K562 (cell line): Measurements from ENCODE around the gene PGM3. TPM values are rescaled to one million over a fixed set of nuclear protein-coding genes. Genes with fewer than 3 reads are reported as not detected.

Experiments
- ATF7 ChIP-seq: fragments of 450-650 bp; IDR thresholded peaks from 2 replicates; pipeline ENCODE4 v1.7.1; 2014; ENCODE audit warnings: mild to moderate bottlenecking, moderate library complexity
- BCOR ChIP-seq: fragments of 450-650 bp; IDR thresholded peaks from 2 replicates; pipeline ENCODE4 v1.6.1; 2016
- BRF1 ChIP-seq: IDR thresholded peaks from 3 replicates; pipeline ENCODE4 v1.6.1; 2011; ENCODE audit warnings: borderline replicate concordance, mild to moderate bottlenecking; ENCODE audit not compliant: insufficient read length; ENCODE audit errors: extremely low read depth
- CEBPB ChIP-seq: fragments of 450-650 bp; IDR thresholded peaks from 2 replicates; pipeline ENCODE4 v1.6.1; 2016; ENCODE audit warnings: missing genetic modification characterization, missing compliant biosample characterization
- CREB5 ChIP-seq: fragments of 250-450 bp; sonication (Bioruptor Pico); IDR thresholded peaks from 2 replicates; pipeline ENCODE4 v1.5.0; 2020; ENCODE audit warnings: mild to moderate bottlenecking
- DIDO1 ChIP-seq: fragments of 450-650 bp; IDR thresholded peaks from 2 replicates; pipeline ENCODE4 v1.6.1; 2016; ENCODE audit warnings: low read depth, missing biosample characterization, missing genetic modification characterization
- FOXK1 ChIP-seq: sonication (generic); formaldehyde crosslinking; IDR thresholded peaks from 2 replicates; pipeline ENCODE4 v1.8.0; 2022; ENCODE audit warnings: missing genetic modification reagents, mild to moderate bottlenecking, borderline replicate concordance
- HOXB6 ChIP-seq: fragments of 250-450 bp; sonication (Bioruptor Pico); IDR thresholded peaks from 2 replicates; pipeline ENCODE4 v1.5.1; 2022; ENCODE audit warnings: mild to moderate bottlenecking, borderline replicate concordance
- KLF1 ChIP-seq: fragments of 450-650 bp; IDR thresholded peaks from 2 replicates; pipeline ENCODE4 v1.6.1; 2016; ENCODE audit warnings: missing genetic modification characterization, missing compliant biosample characterization
- L3MBTL2 ChIP-seq: fragments of 450-650 bp; IDR thresholded peaks from 2 replicates; pipeline ENCODE4 v1.6.1; 2016; ENCODE audit warnings: mild to moderate bottlenecking, moderate library complexity
- NR0B1 ChIP-seq: fragments of 450-650 bp; IDR thresholded peaks from one replicate; pipeline ENCODE4 v1.6.1; 2018; ENCODE audit warnings: mild to moderate bottlenecking, moderate library complexity; ENCODE audit not compliant: partially characterized antibody
- OTX1 ChIP-seq: fragments of 450-650 bp; formaldehyde crosslinking; IDR thresholded peaks from 2 replicates; pipeline ENCODE4 v1.4.0; 2022; ENCODE audit warnings: mild to moderate bottlenecking
- PCBP1 ChIP-seq: fragments of 200-400 bp; formaldehyde crosslinking; IDR thresholded peaks from 2 replicates; pipeline ENCODE4 v1.6.1; 2018; ENCODE audit warnings: mild to moderate bottlenecking, low read depth, low read length; ENCODE audit not compliant: poor library complexity, severe bottlenecking
- POLR2H ChIP-seq: IDR thresholded peaks from 2 replicates; pipeline ENCODE4 v1.6.1; 2016; ENCODE audit warnings: missing genetic modification characterization, low read depth, mild to moderate bottlenecking, control low read depth, missing compliant biosample characterization, moderate library complexity
- RB1 ChIP-seq: fragments of 450-650 bp; IDR thresholded peaks from 2 replicates; pipeline ENCODE4 v1.6.1; 2017; ENCODE audit warnings: low read depth, mild to moderate bottlenecking
- RFX7 ChIP-seq: fragments of 250-450 bp; sonication (Bioruptor Pico); IDR thresholded peaks from 2 replicates; pipeline ENCODE4 v1.5.1; 2021; ENCODE audit warnings: mild to moderate bottlenecking
- SP1 ChIP-seq: sonication (generic); formaldehyde crosslinking; IDR thresholded peaks from 2 replicates; pipeline ENCODE4 v1.8.1; 2022; ENCODE audit warnings: mild to moderate bottlenecking, missing genetic modification reagents
- SP2 ChIP-seq: IDR thresholded peaks from 2 replicates; pipeline ENCODE4 v1.6.1; 2011; ENCODE audit warnings: mild to moderate bottlenecking, low read depth, low read length, moderate library complexity; ENCODE audit not compliant: poor library complexity, severe bottlenecking; ENCODE audit errors: extremely low read depth
- SRSF7 ChIP-seq: fragments of 200-400 bp; formaldehyde crosslinking; optimal IDR thresholded peaks from 2 replicates; pipeline ENCODE3; 2017; ENCODE audit warnings: mild to moderate bottlenecking, low read depth, low read length
- TCF3 ChIP-seq: sonication (generic); formaldehyde crosslinking; IDR thresholded peaks from 2 replicates; pipeline ENCODE4 v1.4.0; 2020; ENCODE audit warnings: mild to moderate bottlenecking, missing genetic modification reagents
- TRIM24 ChIP-seq, 2 experiments: fragments of 450-650 bp; IDR thresholded peaks; 2 replicates each; pipeline ENCODE4 v1.6.1; 2016
- ZNF354B ChIP-seq: fragments of 250-450 bp; sonication (Bioruptor Pico); IDR thresholded peaks from 2 replicates; pipeline ENCODE4 v1.4.0; 2020
- polyA plus RNA-seq, 8 experiments: library from polyadenylated mRNA; depleted of rRNA in 4 of 8; stranded (reverse) in 5 of 8; unstranded in 3 of 8; fragments of >200 nt; fragmentation: Nextera tagmentation in 2 of 8; fragmentation: Illumina TruSeq in 1 of 8; extraction: Ambion mirVana in 2 of 8; extraction: Trizol in 1 of 8; gene quantifications; 2 replicates each; pipeline versions ENCODE4 v1.2.1 to v1.2.3, GENCODE V29; 2011 to 2014; ENCODE audit warnings: inconsistent platforms in 1 of 8, missing spikeins in 1 of 8
- total RNA-seq, 7 experiments: library from RNA; depleted of rRNA in 6 of 7; stranded (reverse); fragments of >200 nt in 6 of 7; fragmentation: Illumina TruSeq in 2 of 7; extraction: Trizol in 2 of 7; gene quantifications; 2 replicates each; pipeline versions ENCODE4 v1.2.1 to v1.2.3, GENCODE V29; 2011 to 2021; ENCODE audit warnings: low replicate concordance in 1 of 7
- TF ChIP-seq, protein P1 (sequence below): sonication (generic); formaldehyde crosslinking; IDR thresholded peaks from 2 replicates; pipeline ENCODE4 v1.8.1; 2023; ENCODE audit warnings: mild to moderate bottlenecking, missing genetic modification reagents
- TF ChIP-seq, protein P2 (sequence below): sonication (generic); formaldehyde crosslinking; IDR thresholded peaks from 2 replicates; pipeline ENCODE4 v1.8.0; 2022; ENCODE audit warnings: mild to moderate bottlenecking, missing genetic modification reagents
- TF ChIP-seq, protein P3 (sequence below): fragments of 250-450 bp; sonication (Bioruptor Pico); IDR thresholded peaks from 2 replicates; pipeline ENCODE4 v1.8.0; 2022; ENCODE audit warnings: moderate library complexity, mild to moderate bottlenecking, inconsistent platforms

The PGM3 gene
- total and polyA plus RNA-seq, 9 of the 15 experiments (the other 6 are each of a cell fraction or from before 2014, with no cell fraction given): 19.1 to 107 (median 50.5) TPM

DNA sequence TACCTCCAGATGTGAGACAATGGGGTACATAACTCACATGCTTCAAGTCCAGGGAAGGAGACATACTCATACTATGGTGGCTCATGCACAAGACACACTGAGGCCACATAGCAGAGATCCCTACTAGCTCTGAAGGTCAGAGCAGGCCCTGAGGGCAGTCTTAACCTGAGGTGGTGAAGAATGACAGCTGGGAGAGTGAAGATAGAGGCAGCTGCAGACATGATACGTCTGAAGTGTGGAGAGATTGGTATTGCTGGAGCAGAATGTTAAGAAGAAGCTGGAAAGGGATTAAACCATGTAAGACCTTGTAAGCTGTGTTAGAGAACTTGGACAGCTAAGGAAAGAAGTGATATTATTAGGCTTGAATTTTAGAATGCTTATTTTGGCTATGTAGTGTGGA is 32.9 kb downstream of the PGM3 start (continued):
- TF ChIP-seq, protein P1, sequence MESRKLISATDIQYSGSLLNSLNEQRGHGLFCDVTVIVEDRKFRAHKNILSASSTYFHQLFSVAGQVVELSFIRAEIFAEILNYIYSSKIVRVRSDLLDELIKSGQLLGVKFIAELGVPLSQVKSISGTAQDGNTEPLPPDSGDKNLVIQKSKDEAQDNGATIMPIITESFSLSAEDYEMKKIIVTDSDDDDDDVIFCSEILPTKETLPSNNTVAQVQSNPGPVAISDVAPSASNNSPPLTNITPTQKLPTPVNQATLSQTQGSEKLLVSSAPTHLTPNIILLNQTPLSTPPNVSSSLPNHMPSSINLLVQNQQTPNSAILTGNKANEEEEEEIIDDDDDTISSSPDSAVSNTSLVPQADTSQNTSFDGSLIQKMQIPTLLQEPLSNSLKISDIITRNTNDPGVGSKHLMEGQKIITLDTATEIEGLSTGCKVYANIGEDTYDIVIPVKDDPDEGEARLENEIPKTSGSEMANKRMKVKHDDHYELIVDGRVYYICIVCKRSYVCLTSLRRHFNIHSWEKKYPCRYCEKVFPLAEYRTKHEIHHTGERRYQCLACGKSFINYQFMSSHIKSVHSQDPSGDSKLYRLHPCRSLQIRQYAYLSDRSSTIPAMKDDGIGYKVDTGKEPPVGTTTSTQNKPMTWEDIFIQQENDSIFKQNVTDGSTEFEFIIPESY: no peak
- TF ChIP-seq RFX7 (no peak), ZNF354B (no peak), L3MBTL2 (no peak), HOXB6 (no peak), FOXK1 (CRISPR knock-in tag) (no peak), BRF1 (no peak), KLF1 (no peak), OTX1 (CRISPR knock-in tag) (no peak), TRIM24 (IDR thresholded peaks at IDR 0.05) (peak; percentile 78 to 79; a peak in 3 of 4 replicates), SP1 (no peak), NR0B1 (no peak), PCBP1 (no peak), CREB5 (no peak), DIDO1 (tag) (no peak), SRSF7 (no peak), POLR2H (tag) (no peak), BCOR (no peak), ATF7 (no peak), SP2 (no peak), RB1 (no peak), TCF3 (CRISPR knock-in tag) (peak; percentile 97), CEBPB (tag) (no peak)
- TF ChIP-seq, protein P2, sequence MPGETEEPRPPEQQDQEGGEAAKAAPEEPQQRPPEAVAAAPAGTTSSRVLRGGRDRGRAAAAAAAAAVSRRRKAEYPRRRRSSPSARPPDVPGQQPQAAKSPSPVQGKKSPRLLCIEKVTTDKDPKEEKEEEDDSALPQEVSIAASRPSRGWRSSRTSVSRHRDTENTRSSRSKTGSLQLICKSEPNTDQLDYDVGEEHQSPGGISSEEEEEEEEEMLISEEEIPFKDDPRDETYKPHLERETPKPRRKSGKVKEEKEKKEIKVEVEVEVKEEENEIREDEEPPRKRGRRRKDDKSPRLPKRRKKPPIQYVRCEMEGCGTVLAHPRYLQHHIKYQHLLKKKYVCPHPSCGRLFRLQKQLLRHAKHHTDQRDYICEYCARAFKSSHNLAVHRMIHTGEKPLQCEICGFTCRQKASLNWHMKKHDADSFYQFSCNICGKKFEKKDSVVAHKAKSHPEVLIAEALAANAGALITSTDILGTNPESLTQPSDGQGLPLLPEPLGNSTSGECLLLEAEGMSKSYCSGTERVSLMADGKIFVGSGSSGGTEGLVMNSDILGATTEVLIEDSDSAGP (CRISPR knock-in tag): no peak
- TF ChIP-seq, protein P3, sequence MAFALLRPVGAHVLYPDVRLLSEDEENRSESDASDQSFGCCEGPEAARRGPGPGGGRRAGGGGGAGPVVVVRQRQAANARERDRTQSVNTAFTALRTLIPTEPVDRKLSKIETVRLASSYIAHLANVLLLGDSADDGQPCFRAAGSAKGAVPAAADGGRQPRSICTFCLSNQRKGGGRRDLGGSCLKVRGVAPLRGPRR (CRISPR knock-in tag): no peak
